Osteocyte (in vitro differentiated cells): Measurements from ENCODE around the gene MEDAG. TPM values are rescaled to one million over a fixed set of nuclear protein-coding genes. Genes with fewer than 3 reads are reported as not detected.

Source experiments
- DNase-seq: peaks from one replicate; pipeline ENCODE4 v3.0.0; 2021; ENCODE audit warnings: mixed read lengths; ENCODE audit not compliant: unreplicated experiment; ENCODE audit errors: extremely low spot score
- H3K27ac Mint-ChIP-seq: one replicate; pipeline ENCODE4 v1.8.0; 2021; ENCODE audit warnings: mild to moderate bottlenecking, mixed read lengths; ENCODE audit not compliant: unreplicated experiment
- H3K27me3 Mint-ChIP-seq: one replicate; pipeline ENCODE4 v1.8.0; 2021; ENCODE audit warnings: mixed read lengths; ENCODE audit not compliant: unreplicated experiment
- H3K36me3 Mint-ChIP-seq: one replicate; pipeline ENCODE4 v1.8.0; 2021; ENCODE audit warnings: mixed read lengths; ENCODE audit not compliant: unreplicated experiment
- H3K4me1 Mint-ChIP-seq: one replicate; pipeline ENCODE4 v1.8.0; 2021; ENCODE audit warnings: mixed read lengths; ENCODE audit not compliant: unreplicated experiment
- H3K4me3 Mint-ChIP-seq: one replicate; pipeline ENCODE4 v1.8.0; 2021; ENCODE audit warnings: mild to moderate bottlenecking, moderate library complexity, mixed read lengths; ENCODE audit not compliant: unreplicated experiment
- H3K9me3 Mint-ChIP-seq: one replicate; pipeline ENCODE4 v1.8.0; 2021; ENCODE audit warnings: mixed read lengths; ENCODE audit not compliant: unreplicated experiment
- CTCF ChIP-seq: fragments of 200-600 bp; sonication (generic); IDR thresholded peaks from 2 replicates; pipeline ENCODE4 v1.5.0; 2021; ENCODE audit warnings: antibody characterized with exemption, mild to moderate bottlenecking, moderate library complexity
- total RNA-seq: library from RNA; stranded (reverse); gene quantifications from 2 replicates; pipeline ENCODE4 v1.2.1, GENCODE V29; 2021

MEDAG gene
- total RNA-seq, 1 donor from 2014 or later = 2.7 TPM

- no peaks in the 10 kb centered on the region for H3K36me3 Mint-ChIP-seq
- DNase-seq = peak; percentile 91
- H3K27ac Mint-ChIP-seq = peak overlapping the region; percentile 98
- peak; percentile 97 for TF ChIP-seq CTCF
- peaks cover 60% of the 10 kb centered on the region for H3K4me1 Mint-ChIP-seq
- no peaks in the 10 kb centered on the region for H3K27me3 Mint-ChIP-seq
- no peaks in the 10 kb centered on the region for H3K9me3 Mint-ChIP-seq
- peak overlapping the region; percentile 31 for H3K4me3 Mint-ChIP-seq
Observed at GRCh38 chr13:30865123-30866049, 40.7 kb upstream of the MEDAG start.

- no peak overlapping the region for H3K27ac Mint-ChIP-seq
- no peaks in the 10 kb centered on the region for H3K9me3 Mint-ChIP-seq
- H3K27me3 Mint-ChIP-seq = no peaks in the 10 kb centered on the region
- TF ChIP-seq CTCF = no peak
- H3K4me3 Mint-ChIP-seq = no peak overlapping the region
- H3K36me3 Mint-ChIP-seq = no peaks in the 10 kb centered on the region
- peaks cover 67% of the 10 kb centered on the region for H3K4me1 Mint-ChIP-seq
- DNase-seq = no peak
Observed at GRCh38 chr13:30866677-30867076, 39.4 kb upstream of the MEDAG start.

GRCh38 chr13:30867089-30867669 is 38.9 kb upstream of the MEDAG start:
- no peak overlapping the region for H3K27ac Mint-ChIP-seq

GRCh38 chr13:30868799-30869470 is 37.1 kb upstream of the MEDAG start:
- Mint-ChIP-seq H3K27ac (peak overlapping the region; percentile 100), H3K4me1 (peaks cover 78% of the 10 kb centered on the region), H3K36me3 (no peaks in the 10 kb centered on the region), H3K9me3 (no peaks in the 10 kb centered on the region), H3K27me3 (no peaks in the 10 kb centered on the region), H3K4me3 (no peak overlapping the region)
- DNase-seq = no peak
- no peak for TF ChIP-seq CTCF

More at GRCh38 chr13:30867089-30867669, 38.9 kb upstream of the MEDAG start:
- DNase-seq = no peak
- Mint-ChIP-seq H3K9me3 (no peaks in the 10 kb centered on the region), H3K36me3 (no peaks in the 10 kb centered on the region), H3K4me1 (peaks cover 72% of the 10 kb centered on the region), H3K4me3 (no peak overlapping the region), H3K27me3 (no peaks in the 10 kb centered on the region)
- TF ChIP-seq CTCF = no peak

- no peak overlapping the region for H3K4me3 Mint-ChIP-seq
- H3K9me3 Mint-ChIP-seq = no peaks in the 10 kb centered on the region
- peaks cover 78% of the 10 kb centered on the region for H3K4me1 Mint-ChIP-seq
- H3K27me3 Mint-ChIP-seq = no peaks in the 10 kb centered on the region
- DNase-seq = no peak
- peak overlapping the region; percentile 100 for H3K27ac Mint-ChIP-seq
- no peaks in the 10 kb centered on the region for H3K36me3 Mint-ChIP-seq
- no peak for TF ChIP-seq CTCF
Observed at GRCh38 chr13:30869491-30869890, 36.6 kb upstream of the MEDAG start.
